HG02852 (cell line): ENCODE data around the gene GANC.
"Not testable (repeated sequence)": the region's sequence is repeated elsewhere in the genome, so short reads cannot be mapped to it uniquely, and the experiment has no call there.

Experiments
- ATAC-seq: cut with Tn5 transposase; IDR thresholded peaks from one replicate; pipeline ENCODE4 v1.9.1; 2021; ENCODE audit warnings: mild to moderate bottlenecking, moderate library complexity; ENCODE audit not compliant: unreplicated experiment

GANC gene

GRCh38 chr15:42283671-42284070, 10.7 kb downstream of the GANC start:
- ATAC-seq, result no peak

- no peak for ATAC-seq
Observed at GRCh38 chr15:42284551-42284950, 11.6 kb downstream of the GANC start.

- no peak for ATAC-seq
Observed at GRCh38 chr15:42285034-42285433, 12.0 kb downstream of the GANC start.

- ATAC-seq, result no peak
Observed at GRCh38 chr15:42286445-42287029, 13.5 kb downstream of the GANC start.

- no peak for ATAC-seq
Observed at GRCh38 chr15:42287931-42288330, 14.9 kb downstream of the GANC start.

GRCh38 chr15:42289166-42289565, 16.2 kb downstream of the GANC start:
- no peak for ATAC-seq

GRCh38 chr15:42301004-42301403, 28.0 kb downstream of the GANC start:
- ATAC-seq, result not testable (repeated sequence)

GRCh38 chr15:42306681-42307080, 33.7 kb downstream of the GANC start:
- ATAC-seq, result no peak

- ATAC-seq, result no peak
Observed at GRCh38 chr15:42313463-42313862, 40.5 kb downstream of the GANC start.

GRCh38 chr15:42314818-42315217, 41.8 kb downstream of the GANC start:
- no peak for ATAC-seq

- no peak for ATAC-seq
Observed at GRCh38 chr15:42315521-42315920, 42.5 kb downstream of the GANC start.

GRCh38 chr15:42316282-42316805, 43.3 kb downstream of the GANC start:
- not testable (repeated sequence) for ATAC-seq

- no peak for ATAC-seq
Observed at GRCh38 chr15:42319206-42319605, 46.2 kb downstream of the GANC start.

- ATAC-seq, result no peak
Observed at GRCh38 chr15:42324308-42324707, 51.3 kb downstream of the GANC start.

GRCh38 chr15:42329161-42329560, 56.2 kb downstream of the GANC start:
- no peak for ATAC-seq

GRCh38 chr15:42329992-42330391, 57.0 kb downstream of the GANC start:
- ATAC-seq, result no peak

GRCh38 chr15:42331235-42331634, 58.2 kb downstream of the GANC start:
- ATAC-seq, result no peak

GRCh38 chr15:42332331-42332730, 59.3 kb downstream of the GANC start:
- ATAC-seq, result no peak

GRCh38 chr15:42335074-42335473, 62.1 kb downstream of the GANC start:
- no peak for ATAC-seq

GRCh38 chr15:42336650-42337049, 63.6 kb downstream of the GANC start:
- not testable (repeated sequence) for ATAC-seq

GRCh38 chr15:42337104-42337503, 64.1 kb downstream of the GANC start:
- ATAC-seq, result not testable (repeated sequence)

GRCh38 chr15:42338500-42338899, 65.5 kb downstream of the GANC start:
- no peak for ATAC-seq

GRCh38 chr15:42343596-42344232, 70.7 kb downstream of the GANC start:
- no peak for ATAC-seq
